ENCODE data around the gene CHRNA5. TPM values are rescaled to one million over a fixed set of nuclear protein-coding genes. Genes with fewer than 3 reads are reported as not detected.
A peak's percentile ranks its signal among the peaks of the same experiment; 100 is the strongest.
"Not testable (repeated sequence)": the region's sequence is repeated elsewhere in the genome, so short reads cannot be mapped to it uniquely, and the experiment has no call there.

CHRNA5 gene
- total RNA-seq, 1 experiment from 2014 or later, result 10.0 TPM

DNA sequence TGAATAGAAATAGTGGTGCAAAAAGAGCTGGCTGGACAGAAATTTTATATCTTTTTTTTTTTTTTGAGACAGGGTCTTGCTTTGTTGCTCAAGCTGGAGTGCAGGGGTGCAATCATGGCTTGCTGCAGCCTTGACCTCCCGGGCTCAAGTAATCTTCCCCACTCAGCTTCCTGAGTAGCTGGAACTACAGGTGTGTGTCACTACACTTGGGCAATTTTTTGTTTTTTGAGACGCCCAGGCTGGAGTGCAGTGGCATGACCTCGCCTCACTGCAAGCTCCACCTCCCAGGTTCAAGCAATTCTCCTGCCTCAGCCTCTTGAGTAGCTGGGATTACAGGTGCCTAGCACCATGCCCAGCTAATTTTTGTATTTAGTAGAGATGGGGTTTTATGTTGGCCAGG lies 33.0 kb downstream of the CHRNA5 start:
- Histone ChIP-seq H3K36me3 (replicated peaks; ENCODE audit: control insufficient read depth, insufficient read depth, low read length) (no peaks in the 10 kb centered on the region), H3K27me3 (ENCODE audit: control insufficient read depth, insufficient read depth, low read length) (no peaks in the 10 kb centered on the region), H3K4me3 (ENCODE audit: insufficient read depth, low read depth, low read length) (no peak overlapping the region)
- DNase-seq, result no peak

DNA sequence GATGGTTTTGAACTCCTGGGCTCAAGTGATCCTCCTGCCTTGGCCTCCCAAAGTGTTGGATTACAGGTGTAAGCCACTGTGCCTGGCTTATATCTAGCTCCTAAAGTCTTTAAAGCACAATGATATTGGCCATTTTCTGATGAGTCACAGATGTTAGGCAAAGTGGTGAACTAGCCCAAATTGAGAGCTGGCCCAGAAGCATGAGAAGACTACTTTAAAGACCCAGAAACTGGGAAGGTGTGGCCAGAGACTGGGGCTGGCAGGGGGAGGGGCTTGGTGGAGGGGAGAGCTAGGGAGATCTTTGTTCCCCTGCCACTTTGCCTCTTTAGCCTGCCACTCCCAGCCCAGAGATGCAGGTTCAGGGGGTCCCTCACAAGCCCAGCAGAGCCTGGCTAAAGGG lies 33.9 kb downstream of the CHRNA5 start:
- no peaks in the 10 kb centered on the region for H3K36me3 ChIP-seq (replicated peaks; ENCODE audit: control insufficient read depth, insufficient read depth, low read length)
- DNase-seq, result no peak
- H3K27me3 ChIP-seq (ENCODE audit: control insufficient read depth, insufficient read depth, low read length), result no peaks in the 10 kb centered on the region
- H3K4me3 ChIP-seq (ENCODE audit: insufficient read depth, low read depth, low read length), result no peak overlapping the region

DNA sequence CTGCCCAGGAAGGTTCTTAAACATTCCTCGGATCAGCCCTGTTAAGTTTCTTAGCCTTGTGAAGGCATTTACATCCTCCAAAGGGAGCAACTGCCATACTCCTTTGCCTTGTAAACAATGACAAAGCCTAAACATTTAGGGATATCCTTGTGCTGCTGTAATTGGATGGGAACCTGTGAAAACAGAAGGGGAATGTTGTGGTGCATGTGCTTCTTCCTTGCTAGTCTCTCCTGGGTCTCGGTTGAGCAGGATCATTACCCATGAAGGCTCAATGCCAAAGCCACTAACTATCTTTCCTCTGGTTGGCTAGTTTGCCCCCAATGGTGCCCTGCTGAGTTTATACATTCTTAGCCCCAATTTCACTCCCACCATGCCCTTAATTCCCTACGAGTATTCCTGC lies 38.1 kb downstream of the CHRNA5 start:
- no peaks in the 10 kb centered on the region for H3K36me3 ChIP-seq (replicated peaks; ENCODE audit: control insufficient read depth, insufficient read depth, low read length)
- no peaks in the 10 kb centered on the region for H3K27me3 ChIP-seq (ENCODE audit: control insufficient read depth, insufficient read depth, low read length)
- H3K4me3 ChIP-seq (ENCODE audit: insufficient read depth, low read depth, low read length), result no peak overlapping the region
- DNase-seq, result no peak

DNA sequence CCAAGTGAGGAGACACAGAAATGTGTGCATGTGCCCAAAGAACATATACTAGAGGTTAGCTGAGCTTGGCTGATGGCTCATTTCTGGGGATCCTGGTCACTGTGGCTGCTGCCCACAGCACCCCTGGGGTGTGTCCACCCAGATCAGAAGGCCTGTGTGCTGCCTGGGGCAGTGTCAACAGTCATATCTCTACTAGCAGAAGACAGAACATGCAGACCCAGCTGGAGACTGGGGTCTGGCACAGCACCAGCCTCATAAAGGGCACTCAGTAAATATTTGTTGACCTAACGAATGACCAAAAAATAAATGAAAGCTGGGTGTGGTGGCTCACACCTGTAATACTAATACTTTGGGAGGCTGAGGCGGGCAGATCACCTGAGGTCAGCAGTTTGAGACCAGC lies 39.1 kb downstream of the CHRNA5 start:
- no peak overlapping the region for H3K4me3 ChIP-seq (ENCODE audit: insufficient read depth, low read depth, low read length)
- DNase-seq, result no peak
- no peaks in the 10 kb centered on the region for H3K36me3 ChIP-seq (replicated peaks; ENCODE audit: control insufficient read depth, insufficient read depth, low read length)
- no peaks in the 10 kb centered on the region for H3K27me3 ChIP-seq (ENCODE audit: control insufficient read depth, insufficient read depth, low read length)

DNA sequence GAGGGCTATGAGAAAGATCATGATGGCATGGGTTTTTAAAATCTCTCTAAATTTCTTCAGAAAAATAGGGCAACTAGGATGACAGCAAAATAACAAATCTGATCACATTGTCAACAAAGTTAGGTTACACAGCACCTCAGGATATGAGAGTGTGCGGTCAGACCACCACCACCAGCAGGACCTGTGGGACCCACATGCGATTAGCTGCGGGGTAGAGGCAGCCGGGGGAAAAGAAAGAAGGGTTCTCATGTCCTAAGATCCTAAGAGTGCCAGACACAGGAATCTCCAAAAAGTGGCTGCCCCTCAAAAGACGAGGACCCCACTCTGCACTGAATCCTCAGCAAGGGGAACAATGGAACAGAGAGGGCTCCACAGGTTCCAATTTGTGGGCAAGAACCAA lies 39.9 kb downstream of the CHRNA5 start:
- no peak overlapping the region for H3K4me3 ChIP-seq (ENCODE audit: insufficient read depth, low read depth, low read length)
- DNase-seq, result no peak
- H3K36me3 ChIP-seq (replicated peaks; ENCODE audit: control insufficient read depth, insufficient read depth, low read length), result no peaks in the 10 kb centered on the region
- H3K27me3 ChIP-seq (ENCODE audit: control insufficient read depth, insufficient read depth, low read length), result no peaks in the 10 kb centered on the region

DNA sequence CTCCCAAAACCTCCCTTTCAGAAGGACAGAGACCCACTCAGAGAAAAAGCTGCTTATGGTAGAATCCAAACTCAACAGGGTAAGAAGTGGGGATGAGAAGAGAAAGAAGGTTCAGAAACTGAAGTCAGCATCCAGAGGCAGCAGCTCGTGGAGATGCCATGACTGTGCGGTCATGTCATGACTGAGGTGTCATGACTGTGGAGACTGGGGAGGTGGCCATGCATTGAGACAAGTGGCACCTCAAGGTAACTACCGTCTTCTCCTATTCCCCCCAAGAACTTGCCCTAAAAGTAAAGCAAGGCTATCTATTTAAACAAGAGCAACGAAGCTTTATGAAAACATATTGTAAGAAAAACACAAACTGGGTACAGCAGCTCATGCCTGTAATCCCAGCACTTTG lies 40.4 kb downstream of the CHRNA5 start:
- H3K36me3 ChIP-seq (replicated peaks; ENCODE audit: control insufficient read depth, insufficient read depth, low read length), result no peaks in the 10 kb centered on the region
- H3K4me3 ChIP-seq (ENCODE audit: insufficient read depth, low read depth, low read length), result no peak overlapping the region
- DNase-seq, result no peak
- no peaks in the 10 kb centered on the region for H3K27me3 ChIP-seq (ENCODE audit: control insufficient read depth, insufficient read depth, low read length)

DNA sequence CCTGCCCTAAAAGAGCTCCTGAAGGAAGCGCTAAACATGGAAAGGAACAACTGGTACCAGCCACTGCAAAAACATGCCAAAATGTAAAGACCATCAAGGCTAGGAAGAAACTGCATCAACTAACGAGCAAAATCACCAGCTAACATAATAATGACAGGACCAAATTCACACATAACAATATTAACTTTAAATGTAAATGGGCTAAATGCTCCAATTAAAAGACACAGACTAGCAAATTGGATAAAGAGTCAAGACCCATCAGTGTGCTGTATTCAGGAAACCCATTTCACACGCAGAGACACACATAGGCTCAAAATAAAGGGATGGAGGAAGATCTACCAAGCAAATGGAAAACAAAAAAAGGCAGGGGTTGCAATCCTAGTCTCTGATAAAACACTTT lies 44.2 kb downstream of the CHRNA5 start:
- H3K27me3 ChIP-seq (ENCODE audit: control insufficient read depth, insufficient read depth, low read length); H3K4me3 ChIP-seq (ENCODE audit: insufficient read depth, low read depth, low read length); DNase-seq; H3K36me3 ChIP-seq (replicated peaks; ENCODE audit: control insufficient read depth, insufficient read depth, low read length): not testable (repeated sequence)

DNA sequence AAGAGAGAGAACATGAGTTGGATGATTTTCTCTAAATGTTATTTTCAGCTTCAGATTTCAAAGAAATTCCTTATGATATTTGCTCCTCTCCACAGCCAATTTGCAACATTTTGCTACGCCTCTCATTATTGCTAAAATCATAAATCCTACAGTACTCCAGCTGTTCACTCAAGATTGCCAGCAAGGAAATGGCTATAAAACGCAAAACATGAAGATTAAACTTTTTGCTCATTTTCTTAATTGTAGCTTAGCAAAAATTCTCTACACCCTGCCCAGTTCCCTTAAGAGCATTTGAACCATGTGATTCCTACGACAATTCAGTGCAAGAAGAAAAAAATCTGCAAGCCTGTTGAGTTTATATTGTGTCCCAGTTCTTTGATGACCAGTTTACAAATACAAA lies 48.7 kb downstream of the CHRNA5 start:
- Histone ChIP-seq H3K27me3 (ENCODE audit: control insufficient read depth, insufficient read depth, low read length) (peaks cover 4% of the 10 kb centered on the region), H3K36me3 (replicated peaks; ENCODE audit: control insufficient read depth, insufficient read depth, low read length) (no peaks in the 10 kb centered on the region), H3K4me3 (ENCODE audit: insufficient read depth, low read depth, low read length) (no peak overlapping the region)
- no peak for DNase-seq

DNA sequence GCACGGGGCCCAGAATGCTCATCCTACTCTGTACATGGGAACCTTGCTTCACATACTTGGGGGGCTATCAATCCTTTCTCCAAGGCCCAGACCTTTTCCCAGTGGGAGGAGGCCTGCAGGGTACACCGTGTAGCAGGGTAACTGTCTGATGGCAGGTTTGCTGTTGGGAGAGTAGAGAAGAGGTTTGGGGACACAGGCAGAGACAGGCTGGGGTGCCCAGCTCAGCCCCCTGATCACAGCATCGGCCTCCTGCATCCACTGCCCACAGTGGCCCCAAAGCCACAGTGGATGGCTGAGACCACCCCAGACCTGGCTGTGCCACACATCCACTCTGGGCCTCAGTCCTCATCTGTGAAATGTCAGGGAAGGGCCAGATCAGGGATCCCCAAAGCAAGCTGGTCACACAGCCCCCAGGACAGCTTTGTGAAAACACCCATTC lies 49.9 kb downstream of the CHRNA5 start:
- no peak overlapping the region for H3K4me3 ChIP-seq (ENCODE audit: insufficient read depth, low read depth, low read length)
- peaks cover 15% of the 10 kb centered on the region for H3K27me3 ChIP-seq (ENCODE audit: control insufficient read depth, insufficient read depth, low read length)
- H3K36me3 ChIP-seq (replicated peaks; ENCODE audit: control insufficient read depth, insufficient read depth, low read length), result no peaks in the 10 kb centered on the region
- DNase-seq, result peak; percentile 24

DNA sequence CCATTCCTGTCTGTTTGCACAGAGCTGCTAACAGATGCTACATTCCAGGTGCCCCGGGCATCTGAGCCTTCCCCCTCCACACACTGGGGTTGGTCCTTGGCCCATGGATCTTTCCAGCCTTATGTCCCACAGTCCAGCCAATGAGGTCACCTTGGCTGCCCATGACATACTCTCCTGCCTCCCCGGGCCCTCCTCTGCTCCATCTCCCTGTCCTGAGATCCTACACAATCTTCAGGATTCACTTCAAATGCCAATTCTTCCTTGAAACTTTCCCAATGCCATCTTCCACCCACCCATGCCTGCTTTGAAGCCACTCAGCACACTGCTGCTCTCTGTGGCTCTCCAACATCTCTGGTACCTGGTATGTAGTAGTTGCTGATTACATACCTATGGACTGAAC lies 51.2 kb downstream of the CHRNA5 start:
- no peak overlapping the region for H3K4me3 ChIP-seq (ENCODE audit: insufficient read depth, low read depth, low read length)
- peak; percentile 11 for DNase-seq
- H3K36me3 ChIP-seq (replicated peaks; ENCODE audit: control insufficient read depth, insufficient read depth, low read length), result no peaks in the 10 kb centered on the region
- H3K27me3 ChIP-seq (ENCODE audit: control insufficient read depth, insufficient read depth, low read length), result peaks cover 27% of the 10 kb centered on the region

DNA sequence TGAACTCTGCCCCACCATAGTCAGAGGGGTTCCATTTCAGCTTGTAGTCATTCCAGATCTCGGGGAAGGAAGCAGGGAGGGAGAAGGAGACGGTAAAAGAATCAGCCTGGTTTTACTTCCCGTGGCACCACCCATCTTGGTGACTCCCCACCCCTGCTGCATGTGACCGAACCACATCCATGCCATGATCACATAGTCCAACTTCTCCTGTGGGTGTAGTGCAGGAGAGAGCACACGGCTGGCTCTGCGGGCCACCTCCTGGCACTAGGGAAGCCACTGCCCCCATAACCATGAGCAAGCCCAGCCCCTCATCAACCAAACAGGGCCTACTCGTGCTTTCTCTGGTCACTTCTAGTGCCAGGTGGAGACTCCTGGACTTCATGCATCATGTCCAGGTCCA lies 51.8 kb downstream of the CHRNA5 start:
- no peaks in the 10 kb centered on the region for H3K36me3 ChIP-seq (replicated peaks; ENCODE audit: control insufficient read depth, insufficient read depth, low read length)
- H3K27me3 ChIP-seq (ENCODE audit: control insufficient read depth, insufficient read depth, low read length), result peaks cover 32% of the 10 kb centered on the region
- DNase-seq, result peak; percentile 8

DNA sequence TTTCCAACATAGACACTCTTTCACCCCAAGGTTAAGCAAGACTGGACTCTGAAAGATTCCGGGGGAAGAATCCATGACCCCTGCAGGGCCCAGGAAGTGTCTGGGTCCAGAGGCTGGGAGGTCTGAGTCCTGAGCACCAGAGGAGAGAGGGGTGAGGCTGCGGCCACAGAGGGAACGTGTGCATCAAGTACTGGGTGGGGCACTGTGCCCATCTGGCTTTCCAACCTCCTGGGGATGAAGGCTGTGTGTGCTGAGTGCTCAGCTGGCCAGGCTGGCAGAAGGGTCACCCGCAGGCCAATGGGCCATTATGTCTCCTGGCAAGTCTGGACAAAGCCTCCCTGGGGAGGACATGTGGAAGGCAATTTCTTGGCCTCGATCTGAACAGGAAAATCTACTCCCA lies 52.2 kb downstream of the CHRNA5 start:
- Histone ChIP-seq H3K4me3 (ENCODE audit: insufficient read depth, low read depth, low read length) (no peak overlapping the region), H3K27me3 (ENCODE audit: control insufficient read depth, insufficient read depth, low read length) (peaks cover 36% of the 10 kb centered on the region), H3K36me3 (replicated peaks; ENCODE audit: control insufficient read depth, insufficient read depth, low read length) (no peaks in the 10 kb centered on the region)
- DNase-seq, result peak; percentile 6

More for the DNA sequence above, 51.8 kb downstream of the CHRNA5 start:
- no peak overlapping the region for H3K4me3 ChIP-seq (ENCODE audit: insufficient read depth, low read depth, low read length)

DNA sequence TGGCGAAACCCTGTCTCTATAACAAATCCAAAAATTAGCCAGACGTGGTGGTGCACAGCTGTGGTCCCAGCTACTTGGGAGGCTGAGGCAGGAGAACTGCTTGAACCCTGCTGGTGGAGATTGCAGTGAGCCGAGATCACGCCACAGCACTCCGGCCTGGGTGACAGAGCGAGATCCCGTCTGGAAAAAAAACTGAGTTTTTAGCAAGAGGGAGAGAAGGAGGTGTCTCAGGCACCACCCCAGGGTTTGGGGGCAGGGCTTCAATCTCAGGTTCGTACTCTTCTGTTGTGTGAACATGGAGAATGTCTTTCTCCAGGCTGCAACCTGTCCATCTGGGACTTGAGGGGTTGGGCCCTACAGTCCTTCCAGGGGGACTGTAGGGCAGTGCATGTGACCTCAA lies 52.7 kb downstream of the CHRNA5 start:
- Histone ChIP-seq H3K27me3 (ENCODE audit: control insufficient read depth, insufficient read depth, low read length) (peaks cover 36% of the 10 kb centered on the region), H3K36me3 (replicated peaks; ENCODE audit: control insufficient read depth, insufficient read depth, low read length) (no peaks in the 10 kb centered on the region), H3K4me3 (ENCODE audit: insufficient read depth, low read depth, low read length) (no peak overlapping the region)
- DNase-seq, result no peak

DNA sequence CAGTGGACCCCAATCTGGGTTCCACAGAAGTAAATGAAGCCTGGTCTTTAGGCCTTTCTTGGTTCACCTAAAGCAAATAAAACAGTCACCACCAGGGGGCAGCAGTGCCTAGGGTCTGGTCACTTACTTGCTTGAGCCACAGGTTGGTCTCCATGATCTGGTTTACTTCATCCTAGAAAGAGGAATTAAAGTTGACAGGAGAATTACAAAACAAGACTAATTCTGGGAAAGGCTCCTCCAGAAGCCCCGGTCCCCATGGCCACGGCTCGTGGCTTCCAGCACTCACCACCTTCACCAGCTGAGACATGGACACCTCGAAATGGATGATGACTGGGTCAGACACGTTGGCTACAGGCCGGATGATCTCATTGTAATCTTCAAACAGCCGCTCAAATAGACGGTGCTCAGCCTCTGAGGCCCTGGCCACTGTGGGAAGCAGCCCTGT lies 53.2 kb downstream of the CHRNA5 start:
- Histone ChIP-seq H3K36me3 (replicated peaks; ENCODE audit: control insufficient read depth, insufficient read depth, low read length) (no peaks in the 10 kb centered on the region), H3K27me3 (ENCODE audit: control insufficient read depth, insufficient read depth, low read length) (peaks cover 36% of the 10 kb centered on the region), H3K4me3 (ENCODE audit: insufficient read depth, low read depth, low read length) (no peak overlapping the region)
- DNase-seq, result peak; percentile 88

DNA sequence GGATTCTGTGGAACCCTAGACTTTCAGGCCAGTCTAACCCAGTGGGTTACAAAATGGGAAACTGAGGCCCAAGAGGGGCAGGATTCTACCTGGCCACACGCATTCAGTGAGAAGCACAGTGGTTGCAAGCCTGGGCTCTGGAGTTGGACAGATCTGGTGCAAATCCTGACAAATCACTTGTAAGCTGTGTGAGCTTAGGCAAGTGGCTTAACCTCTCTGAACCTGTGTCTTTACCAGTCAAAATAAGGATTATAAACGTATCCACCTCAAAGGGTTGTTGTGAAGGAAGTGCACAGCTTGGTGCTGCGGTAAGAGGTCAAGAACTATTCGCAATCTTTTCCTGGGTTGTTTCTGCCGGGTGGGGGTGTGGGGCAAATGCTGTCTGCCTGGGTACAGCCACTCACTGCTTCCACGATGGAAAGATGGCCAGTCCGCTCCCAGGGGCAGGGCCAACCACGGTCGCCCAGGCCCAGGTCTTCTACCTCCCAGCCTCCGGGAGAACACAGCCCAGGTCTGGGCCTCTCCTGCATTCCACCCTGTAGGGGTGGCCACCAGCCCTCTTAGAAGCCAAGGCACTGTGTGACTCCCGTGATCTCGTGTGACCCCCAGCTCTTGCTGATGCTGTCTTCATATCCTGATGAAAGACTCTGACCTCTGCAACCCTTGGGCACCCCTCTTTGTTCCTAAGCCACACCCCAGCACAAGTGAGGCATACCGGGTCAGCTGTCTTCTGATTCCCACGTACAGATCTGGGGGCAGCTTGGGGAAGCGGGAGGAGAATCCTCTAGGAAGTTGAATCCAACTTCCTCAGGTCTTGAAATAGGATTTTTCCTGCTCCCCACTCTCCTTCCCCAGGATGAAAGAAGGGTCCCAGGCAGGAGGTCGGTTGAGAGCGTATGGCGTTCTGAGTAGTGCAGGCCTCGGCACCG lies 54.0 kb downstream of the CHRNA5 start:
- Histone ChIP-seq H3K27me3 (ENCODE audit: control insufficient read depth, insufficient read depth, low read length) (peaks cover 36% of the 10 kb centered on the region), H3K36me3 (replicated peaks; ENCODE audit: control insufficient read depth, insufficient read depth, low read length) (no peaks in the 10 kb centered on the region), H3K4me3 (ENCODE audit: insufficient read depth, low read depth, low read length) (peak overlapping the region; percentile 63)
- peak; percentile 78 for DNase-seq
